ENCODE data around the gene ESYT1.
"Not testable (repeated sequence)": the region's sequence is repeated elsewhere in the genome, so short reads cannot be mapped to it uniquely, and the experiment has no call there.

Gene ESYT1

DNA sequence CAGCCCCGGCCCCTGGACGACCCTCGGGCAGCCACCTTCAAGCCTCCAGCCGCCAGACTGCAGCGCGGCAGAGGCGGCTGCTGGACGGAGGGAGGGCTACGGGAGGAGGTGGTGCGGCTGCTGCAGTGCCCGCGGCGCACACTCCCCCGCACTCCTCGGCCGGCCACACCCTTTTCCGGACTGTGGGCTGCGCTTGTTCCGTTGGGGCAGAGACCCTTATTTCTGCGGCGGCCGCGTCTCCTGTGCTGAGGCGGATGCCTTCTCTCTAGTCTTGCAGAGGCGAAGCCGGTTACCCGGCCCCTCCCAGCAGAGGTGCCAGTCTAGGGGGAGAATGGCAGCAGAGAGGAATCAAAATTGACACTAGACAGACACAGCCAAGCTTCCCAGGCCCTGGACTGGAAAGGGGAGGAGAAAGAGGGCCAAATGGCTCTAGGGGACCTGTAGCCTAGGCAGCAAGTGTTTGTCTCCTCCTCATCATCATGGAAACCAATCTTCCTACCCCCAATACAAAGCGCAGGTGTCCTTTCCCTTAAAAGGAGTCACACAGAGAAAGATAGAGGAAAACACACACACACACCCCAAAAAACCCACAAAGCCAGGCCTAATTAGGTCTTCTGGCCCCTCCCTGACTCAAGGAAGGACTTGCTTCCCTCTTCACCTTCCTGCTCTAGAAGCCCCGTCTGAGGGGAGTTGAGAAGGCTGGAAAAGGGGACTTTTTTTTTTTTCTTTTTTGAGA lies 1.3 kb downstream of the ESYT1 start:
- peak; percentile 69 for DNase-seq

- DNase-seq: no peak
Measured at GRCh38 chr12:56129942-56130495, 2.0 kb downstream of the ESYT1 start.

- DNase-seq: no peak
Measured at GRCh38 chr12:56130876-56131275, 2.8 kb downstream of the ESYT1 start.

DNA sequence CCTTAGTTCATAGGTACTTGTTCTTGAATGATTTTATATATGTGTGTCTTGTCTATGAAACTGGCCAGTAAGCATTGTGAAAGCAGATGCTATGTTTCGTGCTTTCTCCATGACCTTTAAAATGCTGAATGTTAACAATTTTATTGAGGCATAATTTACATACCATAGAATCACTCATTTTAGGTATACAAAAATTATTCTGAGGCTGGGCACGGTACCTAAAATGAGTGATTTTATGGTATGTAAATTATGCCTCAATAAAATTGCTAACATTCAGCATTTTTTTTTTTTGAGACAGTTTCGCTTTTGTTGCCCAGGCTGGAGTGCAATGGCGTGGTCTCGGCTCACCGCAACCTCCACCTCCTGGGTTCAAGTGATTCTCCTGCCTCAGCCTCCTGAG lies 6.8 kb downstream of the ESYT1 start:
- DNase-seq: no peak

DNA sequence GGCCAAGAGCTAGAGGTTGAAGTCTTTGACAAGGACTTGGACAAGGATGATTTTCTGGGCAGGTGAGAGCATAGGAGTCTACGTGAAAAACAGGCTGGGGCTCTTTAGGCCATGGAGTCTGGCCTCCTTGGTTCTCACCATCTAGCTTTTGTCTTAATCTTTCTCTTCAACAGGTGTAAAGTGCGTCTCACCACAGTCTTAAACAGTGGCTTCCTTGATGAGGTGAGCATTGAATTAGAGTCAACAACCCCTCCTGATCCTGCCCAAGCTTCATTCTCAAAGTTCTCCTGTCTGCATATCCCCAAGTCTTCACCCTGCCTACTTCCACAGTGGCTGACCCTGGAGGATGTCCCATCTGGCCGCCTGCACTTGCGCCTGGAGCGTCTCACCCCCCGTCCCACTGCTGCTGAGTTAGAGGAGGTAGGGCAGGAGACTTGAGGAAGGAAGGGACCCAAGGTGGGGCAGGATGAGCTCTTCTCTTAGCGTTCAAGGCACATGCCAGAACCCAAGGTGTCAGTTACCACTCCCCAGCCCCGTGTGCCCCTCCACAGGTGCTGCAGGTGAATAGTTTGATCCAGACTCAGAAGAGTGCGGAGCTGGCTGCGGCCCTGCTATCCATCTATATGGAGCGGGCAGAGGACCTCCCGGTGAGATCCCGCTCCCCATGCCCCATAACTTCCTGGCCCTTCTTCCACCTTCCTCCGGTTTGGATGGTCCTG lies 9.9 kb downstream of the ESYT1 start:
- DNase-seq: no peak

DNA sequence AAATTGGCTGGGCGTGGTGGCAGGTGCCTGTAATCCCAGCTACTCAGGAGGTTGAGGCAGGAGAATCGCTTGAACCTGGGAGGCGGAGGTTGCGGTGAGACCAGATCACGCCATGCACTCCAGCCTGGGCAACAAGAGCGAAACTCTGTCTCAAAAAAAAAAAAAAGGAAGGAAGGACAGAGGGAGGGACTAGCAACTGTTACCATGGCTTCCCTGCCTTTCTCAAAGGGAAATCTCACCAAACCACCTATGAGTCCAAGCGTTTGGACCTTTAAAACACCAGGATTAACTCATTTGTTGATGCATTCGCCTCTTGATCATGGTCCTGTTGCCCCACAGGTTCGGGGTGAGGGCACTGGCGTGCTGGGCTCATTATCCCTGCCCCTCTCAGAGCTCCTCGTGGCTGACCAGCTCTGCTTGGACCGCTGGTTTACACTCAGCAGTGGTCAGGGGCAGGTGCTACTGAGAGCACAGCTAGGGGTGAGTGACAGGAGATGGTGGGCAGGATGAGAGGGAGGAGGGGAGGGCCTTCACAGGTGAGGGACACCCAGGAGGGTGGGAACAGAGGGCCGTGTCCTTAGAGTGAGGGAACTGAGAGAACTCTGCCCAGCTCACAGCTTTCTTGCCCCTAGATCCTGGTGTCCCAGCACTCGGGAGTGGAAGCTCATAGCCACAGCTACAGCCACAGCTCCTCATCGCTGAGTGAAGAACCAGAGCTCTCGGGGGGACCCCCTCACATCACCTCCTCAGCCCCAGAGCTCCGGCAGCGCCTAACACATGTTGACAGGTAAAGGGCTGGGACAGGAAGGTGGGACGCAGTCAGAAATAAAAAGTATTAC lies 14.1 kb downstream of the ESYT1 start:
- DNase-seq: no peak

DNA sequence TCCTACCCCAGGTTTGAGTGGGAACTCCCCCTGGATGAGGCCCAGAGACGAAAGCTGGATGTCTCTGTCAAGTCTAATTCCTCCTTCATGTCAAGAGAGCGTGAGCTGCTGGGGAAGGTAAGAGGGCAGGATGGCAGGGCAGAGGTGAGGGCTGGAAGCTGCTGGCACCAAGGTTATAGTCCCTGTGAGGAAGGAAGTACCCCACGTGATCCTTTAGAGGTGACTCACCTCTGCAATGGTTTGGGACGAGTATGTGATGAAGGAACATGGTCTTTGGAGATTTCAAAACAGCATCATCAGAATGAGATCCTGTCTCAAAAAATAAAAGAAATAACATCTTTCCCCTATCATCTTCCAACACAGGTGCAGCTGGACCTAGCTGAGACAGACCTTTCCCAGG lies 15.2 kb downstream of the ESYT1 start:
- DNase-seq: no peak

GRCh38 chr12:56143870-56144269 lies 15.8 kb downstream of the ESYT1 start:
- DNase-seq: no peak

DNA sequence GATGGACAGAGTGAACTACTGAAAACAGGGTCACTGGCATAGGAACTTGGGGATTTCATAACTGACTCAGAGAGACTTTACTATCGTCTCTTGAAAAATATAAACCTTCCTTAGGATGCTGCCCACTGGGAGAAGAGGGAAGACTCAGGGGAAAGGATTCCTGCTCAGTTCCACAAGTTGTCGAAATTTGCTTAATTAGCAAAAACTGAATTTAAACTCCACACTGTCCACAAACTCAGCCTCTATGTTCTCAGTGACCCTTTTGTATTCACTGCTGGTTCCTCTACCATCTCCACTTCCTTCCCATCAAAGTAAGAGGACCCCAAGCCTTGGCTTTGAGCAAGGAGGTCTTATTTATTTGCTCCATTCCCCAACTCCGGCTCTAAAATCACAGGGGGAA lies 17.1 kb downstream of the ESYT1 start:
- DNase-seq: no peak

GRCh38 chr12:56146492-56147460 lies 18.7 kb downstream of the ESYT1 start:
- DNase-seq: no peak

DNA sequence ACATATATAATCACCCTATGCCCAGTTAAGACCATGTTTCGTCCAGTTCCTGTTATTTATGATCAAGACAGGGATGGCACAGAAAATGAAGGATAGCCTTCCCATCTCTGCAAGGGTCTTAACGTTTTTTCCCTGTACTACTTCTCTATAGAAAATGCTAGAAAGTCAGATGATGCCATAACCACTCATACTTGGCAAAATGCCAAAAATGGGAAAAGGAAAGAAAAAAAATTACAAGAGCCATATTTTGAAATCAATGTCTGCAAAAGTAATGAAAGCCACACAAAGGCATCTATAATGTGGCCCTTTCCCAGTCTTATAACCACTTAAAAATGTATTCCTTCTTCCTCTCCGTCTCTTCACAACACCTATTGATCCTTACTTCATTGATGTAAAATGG lies 22.5 kb downstream of the ESYT1 start:
- DNase-seq: no peak

DNA sequence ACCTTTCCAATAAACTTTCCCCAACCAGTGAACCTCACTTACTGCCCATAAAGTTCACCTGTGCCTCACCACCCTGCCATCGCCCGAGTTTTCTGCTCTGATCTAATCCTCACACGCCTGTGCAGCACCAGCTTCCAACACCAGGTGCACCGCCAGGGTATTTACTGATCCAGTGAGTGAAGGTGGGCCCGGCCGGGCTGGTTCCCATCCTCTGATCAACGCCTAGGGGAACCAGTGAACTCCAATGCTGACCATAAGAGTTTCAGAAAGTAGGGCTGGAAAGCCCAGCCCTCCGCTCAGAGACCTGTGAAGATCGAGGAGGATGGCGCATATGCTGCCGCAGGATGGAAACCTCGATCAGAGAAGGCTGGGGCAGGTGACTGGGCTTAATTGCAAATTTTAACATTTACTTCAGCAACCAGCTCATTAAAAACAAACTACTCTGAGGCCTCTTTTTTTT lies 23.6 kb downstream of the ESYT1 start:
- peak; percentile 65 for DNase-seq

DNA sequence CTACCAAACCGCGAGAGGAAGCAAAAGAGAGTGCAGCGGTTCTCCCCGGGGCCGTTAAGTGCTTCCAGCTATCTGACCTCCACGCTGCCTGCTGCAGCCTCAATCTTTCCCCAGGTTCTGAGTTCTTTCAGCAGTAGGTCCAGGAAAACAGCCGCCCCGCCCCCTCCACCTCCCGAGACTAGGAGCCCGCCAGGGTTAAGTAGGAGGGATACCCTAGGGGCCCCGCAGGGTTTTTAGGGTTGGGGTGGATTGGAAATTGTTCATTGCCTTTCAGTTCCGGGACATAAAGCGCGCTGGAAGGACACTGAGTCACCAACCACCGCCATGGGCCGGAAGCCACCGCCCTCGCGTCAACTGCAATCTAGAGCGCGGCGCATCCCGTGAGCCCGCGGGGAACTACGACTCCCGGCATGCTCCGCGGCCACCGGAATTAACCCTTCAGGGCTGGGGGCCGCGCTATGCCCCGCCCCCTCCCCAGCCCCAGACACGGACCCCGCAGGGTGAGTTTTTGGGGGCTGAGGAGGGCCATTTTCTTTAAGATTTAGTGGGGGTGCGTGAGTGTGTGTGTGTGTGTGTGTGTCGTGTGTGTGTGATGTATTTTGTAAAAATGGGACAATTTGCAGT lies 24.2 kb downstream of the ESYT1 start, which contains the start of gene MYL6B:
Gene MYL6B, plus strand, starts transcription at position 456 of the 624 bp plus-strand sequence. CDS start 1,332 bp downstream, outside the sequence.
- DNase-seq: peak; percentile 93

GRCh38 chr12:56152756-56153677 lies 24.9 kb downstream of the ESYT1 start:
- no peak for DNase-seq

DNA sequence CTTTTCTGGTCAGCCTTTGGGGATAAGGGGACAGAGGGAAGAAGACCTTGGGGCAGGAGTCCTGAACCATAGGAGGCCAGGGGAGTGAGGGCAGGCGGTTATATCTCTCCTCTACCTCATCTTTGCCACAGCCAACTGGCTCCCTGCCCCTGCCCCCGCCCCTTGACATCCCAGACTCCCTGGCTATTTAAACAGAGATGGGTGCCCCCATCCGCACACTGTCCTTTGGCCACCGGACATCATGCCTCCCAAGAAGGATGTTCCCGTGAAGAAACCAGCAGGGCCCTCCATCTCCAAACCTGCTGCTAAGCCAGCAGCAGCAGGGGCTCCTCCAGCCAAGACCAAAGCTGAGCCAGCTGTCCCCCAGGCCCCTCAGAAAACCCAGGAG lies 25.6 kb downstream of the ESYT1 start:
- no peak for DNase-seq

- no peak for DNase-seq
Measured at GRCh38 chr12:56154246-56154771, 26.2 kb downstream of the ESYT1 start.

GRCh38 chr12:56154818-56155217 lies 26.8 kb downstream of the ESYT1 start:
- no peak for DNase-seq

DNA sequence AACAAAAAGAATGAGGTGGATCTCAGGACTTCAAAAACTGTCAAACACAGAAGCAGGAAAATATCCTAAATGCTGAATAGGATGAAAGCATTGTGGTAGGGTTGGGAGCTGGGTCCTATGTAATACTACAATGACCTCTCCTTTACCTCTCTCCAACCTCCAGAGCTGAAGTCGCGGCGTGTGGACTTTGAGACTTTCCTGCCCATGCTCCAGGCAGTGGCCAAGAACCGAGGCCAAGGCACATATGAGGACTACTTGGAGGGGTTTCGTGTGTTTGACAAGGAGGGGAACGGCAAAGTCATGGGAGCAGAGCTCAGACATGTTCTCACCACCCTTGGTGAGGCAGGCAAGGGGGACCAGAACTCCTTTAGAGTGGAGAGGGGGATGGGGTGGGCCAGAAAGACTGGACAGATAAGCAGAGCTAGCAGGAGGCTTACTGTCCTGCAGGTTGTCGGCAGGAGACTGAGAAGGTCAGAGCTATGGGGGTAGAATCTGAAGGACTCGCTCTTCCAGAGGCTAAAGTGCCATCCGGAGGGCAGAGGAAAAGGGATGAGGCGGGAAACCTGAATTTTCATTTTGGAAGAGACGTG lies 27.3 kb downstream of the ESYT1 start:
- no peak for DNase-seq

DNA sequence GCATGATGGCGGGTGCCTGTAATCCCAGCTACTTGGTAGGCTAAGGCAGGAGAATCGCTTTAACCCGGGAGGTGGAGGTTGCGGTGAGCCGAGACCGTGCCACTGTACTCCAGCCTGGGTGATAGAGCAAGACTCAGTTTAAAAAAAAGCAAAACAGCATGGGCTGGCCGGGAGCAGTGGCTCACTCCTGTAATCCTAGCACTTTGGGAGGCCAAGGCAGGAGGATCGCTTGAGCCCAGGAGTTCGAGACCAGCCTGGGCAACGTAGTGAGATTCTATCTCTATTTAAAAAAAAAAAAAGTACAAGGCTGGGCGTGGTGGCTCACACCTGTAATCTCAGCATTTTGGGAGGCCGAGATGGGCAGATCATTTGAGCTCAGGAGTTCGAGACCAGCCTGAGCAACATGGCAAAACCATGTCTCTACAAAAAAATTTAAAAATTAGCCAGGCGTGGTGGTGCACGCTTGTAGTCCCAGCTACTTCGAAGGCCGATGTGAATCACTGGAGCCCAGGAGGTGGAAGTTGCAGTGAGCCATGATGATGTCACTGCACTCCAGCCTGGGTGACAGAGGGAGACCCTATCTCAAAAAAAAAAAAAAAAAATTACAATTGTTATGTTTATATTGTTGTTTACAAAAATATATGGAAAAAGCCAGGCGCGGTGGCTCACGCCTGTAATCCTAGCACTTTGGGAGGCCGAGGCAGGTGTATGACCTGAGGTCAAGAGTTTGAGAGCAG lies 28.6 kb downstream of the ESYT1 start:
- not testable (repeated sequence) for DNase-seq

Measured in activated CD8-positive, alpha-beta memory T cell treated with anti-CD3 and anti-CD28 coated beads, Interleukin-2, amount 50 U/mL, for 4 hours (primary cell).